ENCODE measurements around the gene SLC45A1. TPM values are rescaled to one million over a fixed set of nuclear protein-coding genes. Genes with fewer than 3 reads are reported as not detected.

SLC45A1 gene
- total and polyA plus RNA-seq, 8 donors: 1.1 to 3.0 (median 2.4) TPM; not detected in 3

DNA sequence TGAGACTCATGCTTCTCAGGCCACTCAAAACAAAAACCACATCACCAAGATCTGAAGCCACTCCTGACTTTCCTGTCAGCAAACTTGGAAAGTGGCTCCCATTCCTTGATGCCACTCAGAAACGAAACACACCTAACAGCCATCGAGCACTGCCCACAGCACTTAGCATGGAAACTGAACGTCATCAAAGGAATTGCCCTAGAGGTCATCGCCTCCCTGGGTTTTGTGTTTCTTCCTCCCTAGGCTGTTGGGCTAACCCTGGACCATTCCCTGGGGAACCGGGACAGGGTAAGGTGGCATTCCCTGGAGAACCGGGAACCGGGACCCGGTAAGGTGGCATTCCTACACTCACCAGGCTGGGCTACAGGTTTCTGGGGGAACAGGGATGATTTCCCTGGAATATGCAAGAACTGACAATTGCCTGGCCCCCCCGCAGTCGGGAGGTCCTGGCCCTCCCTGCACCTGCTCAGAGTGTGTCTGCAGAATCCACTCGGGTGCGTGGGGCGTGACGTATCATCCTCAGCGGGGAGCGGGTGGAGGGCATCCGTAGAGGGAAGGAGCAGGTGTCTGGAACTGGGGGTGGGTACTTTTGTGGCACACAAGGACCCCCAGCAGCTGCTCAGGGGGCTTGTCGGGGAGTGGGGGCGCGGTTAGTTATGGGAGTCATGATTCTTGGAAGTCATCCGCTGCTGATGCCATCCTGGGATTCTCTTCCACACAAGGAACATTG, 30.3 kb downstream of the SLC45A1 start:
- Histone ChIP-seq H3K27ac (peak overlapping the region in 2 of 5 donors; percentile 1 to 73), H3K4me1 (peaks cover 14 to 69% (median 31%) of the 10 kb centered on the region in 4 donors), H3K36me3 (peaks cover 0 to 10% (median 6%) of the 10 kb centered on the region in 4 donors), H3K27me3 (no peaks in the 10 kb centered on the region), H3K4me3 (no peak overlapping the region), H3K9me3 (no peaks in the 10 kb centered on the region)
- WGBS, 5 donors: 76 to 83% (median 78%) methylated on average over 17 to 21 of the region's 21 CpGs
- TF ChIP-seq CTCF (IDR thresholded peaks at IDR 0.05): no peak
- no peak for TF ChIP-seq POLR2AphosphoS5 (IDR thresholded peaks at IDR 0.05)
- TF ChIP-seq EP300 (IDR thresholded peaks at IDR 0.05): no peak
- TF ChIP-seq POLR2A (IDR thresholded peaks at IDR 0.05): no peak
- intact Hi-C loops (cut with DNase I; ENCODE audit: low total_unique reads): no loop called here
- DNase-seq: no peak

DNA sequence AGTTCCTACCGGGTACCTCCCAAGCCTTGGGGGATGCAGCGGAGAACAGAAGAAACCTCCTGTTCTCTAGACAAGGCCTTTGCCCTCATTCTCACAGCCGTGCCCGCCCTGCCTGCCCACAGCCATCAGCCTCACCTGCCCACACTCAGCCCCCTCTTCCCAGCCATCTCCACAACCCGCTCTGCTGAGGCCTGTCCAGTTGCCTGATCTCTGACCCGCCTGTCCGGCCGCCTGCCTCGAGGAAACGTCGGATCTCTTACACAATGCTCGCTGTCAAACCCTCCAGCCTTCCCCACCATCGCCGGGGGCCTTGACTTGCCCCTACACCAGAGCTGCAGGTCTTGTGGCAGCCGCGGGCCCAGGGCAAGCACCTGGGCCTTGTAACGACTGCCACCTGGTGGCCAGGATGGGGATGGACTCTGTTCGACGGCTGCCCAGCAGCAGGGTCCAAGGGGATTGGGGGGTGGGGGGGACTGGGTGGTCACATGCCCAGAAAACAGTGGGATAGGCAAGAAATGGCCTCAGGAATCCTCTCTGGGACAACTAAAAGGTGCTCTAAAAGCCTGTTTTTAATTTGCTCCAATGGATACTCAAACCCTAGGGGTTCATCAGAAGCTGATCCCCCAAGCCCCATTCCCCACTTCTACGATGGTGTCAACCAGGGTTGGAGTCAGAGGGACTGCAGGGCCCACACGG, 31.0 kb downstream of the SLC45A1 start:
- intact Hi-C loops (cut with DNase I; ENCODE audit: low total_unique reads): no loop called here
- H3K27ac ChIP-seq: peak overlapping the region in 1 of 5 donors; percentile 78
- no peak overlapping the region for H3K4me3 ChIP-seq

GRCh38 chr1:8349473-8349865, 31.6 kb downstream of the SLC45A1 start:
- Histone ChIP-seq H3K4me1 (peaks cover 9 to 68% (median 27%) of the 10 kb centered on the region in 4 donors), H3K9me3 (no peaks in the 10 kb centered on the region), H3K27ac (peak overlapping the region in 3 of 5 donors; percentile 7 to 78 (median 56)), H3K36me3 (peaks cover 8 to 23% (median 19%) of the 10 kb centered on the region in 4 donors), H3K4me3 (no peak overlapping the region), H3K27me3 (no peaks in the 10 kb centered on the region)
- 63 to 77% (median 75%) methylated on average over 9 of the region's 9 CpGs for WGBS, 5 donors
- intact Hi-C loops (cut with DNase I; ENCODE audit: low total_unique reads): no loop called here
- no peak for DNase-seq
- TF ChIP-seq EP300 (IDR thresholded peaks at IDR 0.05) (no peak), CTCF (IDR thresholded peaks at IDR 0.05) (no peak), POLR2AphosphoS5 (IDR thresholded peaks at IDR 0.05) (no peak), POLR2A (IDR thresholded peaks at IDR 0.05) (no peak)

More for the DNA sequence above, 31.0 kb downstream of the SLC45A1 start:
- WGBS, 5 donors: 19 to 27% (median 22%) methylated on average over 18 to 21 of the region's 21 CpGs
- no peaks in the 10 kb centered on the region for H3K9me3 ChIP-seq
- DNase-seq: peak; percentile 69 to 89
- TF ChIP-seq POLR2A (IDR thresholded peaks at IDR 0.05) (no peak), POLR2AphosphoS5 (IDR thresholded peaks at IDR 0.05) (peak in 1 of 3 donors; percentile 34), CTCF (IDR thresholded peaks at IDR 0.05) (peak in 5 of 7 experiments; percentile 72 to 96 (median 81)), EP300 (IDR thresholded peaks at IDR 0.05) (no peak)
- H3K36me3 ChIP-seq: peaks cover 4 to 18% (median 13%) of the 10 kb centered on the region in 4 donors
- no peaks in the 10 kb centered on the region for H3K27me3 ChIP-seq
- H3K4me1 ChIP-seq: peaks cover 12 to 69% (median 28%) of the 10 kb centered on the region in 4 donors

- no peak for TF ChIP-seq POLR2A (IDR thresholded peaks at IDR 0.05)
- no peak for TF ChIP-seq CTCF (IDR thresholded peaks at IDR 0.05)
- no peak for TF ChIP-seq EP300 (IDR thresholded peaks at IDR 0.05)
- TF ChIP-seq POLR2AphosphoS5 (IDR thresholded peaks at IDR 0.05): peak in 1 of 3 donors; percentile 18
- peak in 1 of 2 donors; percentile 44 for DNase-seq
- no peak overlapping the region for H3K4me3 ChIP-seq
- peaks cover 9 to 68% (median 27%) of the 10 kb centered on the region in 4 donors for H3K4me1 ChIP-seq
- peaks cover 13 to 28% (median 24%) of the 10 kb centered on the region in 4 donors for H3K36me3 ChIP-seq
- H3K27me3 ChIP-seq: no peaks in the 10 kb centered on the region
- no peaks in the 10 kb centered on the region for H3K9me3 ChIP-seq
- WGBS, 5 donors: 29 to 57% (median 45%) methylated on average over 6 to 14 of the region's 14 CpGs
- intact Hi-C loops (cut with DNase I; ENCODE audit: low total_unique reads): no loop called here
- H3K27ac ChIP-seq: peak overlapping the region in 4 of 5 donors; percentile 7 to 78 (median 35)
These were observed 32.0 kb downstream of the SLC45A1 start for GRCh38 chr1:8349961-8350360.
